ENCODE results near the gene CPEB1.
"Not testable (repeated sequence)": the region's sequence is repeated elsewhere in the genome, so short reads cannot be mapped to it uniquely, and the experiment has no call there.

Gene CPEB1

GRCh38 chr15:82504074-82504473 is 143.1 kb downstream of the CPEB1 start:
- not testable (repeated sequence) for DNase-seq

- not testable (repeated sequence) for DNase-seq
Measured at GRCh38 chr15:82502700-82503339, 144.3 kb downstream of the CPEB1 start.

GRCh38 chr15:82500772-82501171 is 146.4 kb downstream of the CPEB1 start:
- not testable (repeated sequence) for DNase-seq

- not testable (repeated sequence) for DNase-seq
Measured at GRCh38 chr15:82497978-82498377, 149.2 kb downstream of the CPEB1 start.

Data from amniotic stem cell (primary cell).